Body of pancreas (tissue), 4 donors: ENCODE measurements around the gene BTG4.

Experiments
- CTCF ChIP-seq, 7 experiments: fragments of 450-650 bp in 4 of 7; fragments of 200-600 bp in 3 of 7; sonication (generic) in 3 of 7; IDR thresholded peaks; one replicate each; pipeline ENCODE4 v1.5.1; 2016 to 2019; ENCODE audit warnings: antibody characterized with exemption in 7 of 7
- POLR2A ChIP-seq, 3 donors: fragments of 450-650 bp; IDR thresholded peaks; one replicate each; pipeline ENCODE4 v1.6.1; 2016; ENCODE audit warnings: antibody characterized with exemption in 3 of 3, mild to moderate bottlenecking in 2 of 3

DNA sequence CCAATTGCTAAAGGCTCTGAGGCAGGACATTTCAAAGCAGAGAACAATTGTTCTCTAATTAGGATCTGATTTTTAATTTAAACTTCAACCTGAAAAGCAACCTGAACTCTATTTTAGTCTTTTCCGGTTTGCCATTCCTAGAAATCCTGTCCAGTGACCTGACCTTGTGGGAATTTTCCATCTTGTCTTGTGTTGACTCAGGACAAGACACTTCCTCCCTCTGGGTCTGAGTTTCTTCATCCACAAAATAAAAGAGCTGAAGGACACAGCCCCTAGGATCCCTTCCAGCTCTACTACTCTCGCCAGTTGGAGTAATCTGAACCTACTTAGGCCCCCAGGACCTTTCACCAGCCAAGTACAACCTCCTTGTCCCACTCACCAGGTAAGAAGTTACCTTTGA is 66.6 kb downstream of the BTG4 start:
- TF ChIP-seq CTCF (IDR thresholded peaks at IDR 0.05) (no peak), POLR2A (IDR thresholded peaks at IDR 0.05) (no peak)
